Measurements from ENCODE around the gene HDDC2.

GRCh38 chr6:125259354-125259736, 42.4 kb downstream of the HDDC2 start:
- TF ChIP-seq EP300 (IDR thresholded peaks at IDR 0.05) (no peak), CTCF (IDR thresholded peaks at IDR 0.05) (no peak)
